GM20431 (cell line): ENCODE data around the gene FGF23.
"Not testable (repeated sequence)": the region's sequence is repeated elsewhere in the genome, so short reads cannot be mapped to it uniquely, and the experiment has no call there.

Experiments used
- in situ Hi-C: fragments of 300-500 bp; cut with MseI, MboI; formaldehyde crosslinking; loops from one replicate; pipeline ENCODE4 v1.15.0; 2020; ENCODE audit warnings: low sequenced_read_pairs; ENCODE audit not compliant: unreplicated experiment

Gene FGF23

DNA sequence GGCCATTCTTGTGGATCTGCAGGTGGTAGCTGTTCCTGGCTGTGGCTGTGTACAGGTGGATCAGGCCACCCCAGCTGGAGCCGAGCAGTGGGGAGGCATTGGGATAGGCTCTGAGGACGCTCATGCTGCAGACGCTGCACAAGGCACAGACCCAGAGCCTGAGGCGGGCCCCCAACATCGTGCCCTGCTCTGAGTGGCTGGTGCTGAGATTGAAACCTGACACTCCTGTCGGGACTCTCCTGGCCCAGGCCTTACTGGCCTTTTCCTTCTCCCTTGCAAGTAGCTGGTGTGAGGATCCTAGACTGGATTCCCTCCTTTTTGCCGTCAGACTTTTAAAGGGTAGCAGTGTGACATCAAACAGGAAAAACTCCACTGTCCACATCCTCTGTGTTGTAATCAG, at the start of gene FGF23:
FGF23 (minus strand) TSS at position 308 of the 400 bp plus-strand sequence; CDS start at position 178, 130 bp downstream.
- in situ Hi-C loops, result no loop called here

DNA sequence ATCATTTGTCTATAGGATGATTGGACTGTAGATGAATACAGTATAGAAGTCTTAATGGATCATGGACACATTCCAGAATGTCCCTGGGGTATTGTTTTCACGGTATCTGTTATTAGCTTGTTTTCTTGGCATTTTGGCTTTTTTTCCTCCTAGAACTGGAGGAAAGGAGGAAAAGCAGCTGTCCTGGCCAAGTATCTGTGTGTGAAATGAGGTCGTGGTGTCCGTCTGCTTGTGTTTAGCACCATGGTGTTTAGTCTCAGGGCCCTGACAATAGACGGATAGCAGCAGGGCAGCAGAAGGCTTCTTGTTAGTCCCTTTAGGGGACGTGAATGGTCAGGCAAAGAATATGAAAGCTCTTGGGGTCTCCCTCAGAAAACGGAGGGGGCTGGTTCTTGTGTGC, 44.9 kb upstream of the FGF23 start:
- in situ Hi-C loops, result no loop called here

DNA sequence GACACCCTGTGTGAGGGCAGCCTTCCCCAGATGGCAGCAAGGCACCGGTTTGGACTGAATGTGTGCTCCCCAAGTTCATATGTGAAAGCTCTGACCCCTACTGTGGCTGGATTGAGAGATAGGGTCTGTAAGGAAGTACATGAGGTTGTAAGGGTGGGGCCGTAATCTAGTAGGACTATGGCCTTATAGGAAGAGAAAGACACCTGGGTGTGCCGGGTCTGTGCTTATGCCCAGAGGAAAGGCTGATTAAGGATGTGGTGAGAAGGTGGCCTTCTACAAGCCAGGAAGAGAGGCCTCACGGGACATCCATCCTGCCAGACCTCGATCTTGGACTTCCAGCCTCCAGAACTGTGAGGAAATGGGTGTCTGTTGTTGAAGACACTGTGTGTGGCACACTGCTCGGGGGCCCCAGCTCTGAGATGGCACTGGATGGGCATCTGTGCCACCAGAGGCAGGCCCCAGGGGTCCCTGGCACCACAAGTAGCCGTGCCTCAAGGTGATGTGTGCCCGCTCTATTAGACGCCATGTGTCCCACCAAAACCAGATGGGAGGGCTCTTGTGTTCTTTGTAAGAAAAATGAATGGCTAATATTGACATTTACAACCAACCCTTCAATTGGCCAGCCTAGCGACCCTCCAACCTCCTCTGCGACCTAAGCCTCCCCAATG, 44.1 kb upstream of the FGF23 start:
- in situ Hi-C loops, result no loop called here

DNA sequence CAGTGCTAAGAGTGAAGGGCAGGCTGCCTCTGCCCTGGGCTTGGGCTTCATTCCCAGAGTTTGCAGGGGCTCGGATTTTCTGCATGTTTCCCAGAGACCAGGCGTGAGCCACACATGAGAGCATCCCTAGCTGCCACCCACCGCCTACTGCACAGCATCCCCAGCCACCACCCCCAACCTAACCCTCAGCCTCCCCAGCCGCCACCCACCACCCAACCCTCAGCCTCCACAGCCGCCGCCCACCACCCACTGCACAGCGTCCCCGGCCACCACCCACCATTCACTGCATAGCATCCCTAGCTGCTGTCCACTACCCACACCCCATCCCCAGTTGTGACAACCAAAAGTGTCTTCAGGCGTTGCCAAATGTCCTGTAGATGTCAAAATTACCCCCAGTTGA, 43.5 kb upstream of the FGF23 start:
- in situ Hi-C loops, result no loop called here

DNA sequence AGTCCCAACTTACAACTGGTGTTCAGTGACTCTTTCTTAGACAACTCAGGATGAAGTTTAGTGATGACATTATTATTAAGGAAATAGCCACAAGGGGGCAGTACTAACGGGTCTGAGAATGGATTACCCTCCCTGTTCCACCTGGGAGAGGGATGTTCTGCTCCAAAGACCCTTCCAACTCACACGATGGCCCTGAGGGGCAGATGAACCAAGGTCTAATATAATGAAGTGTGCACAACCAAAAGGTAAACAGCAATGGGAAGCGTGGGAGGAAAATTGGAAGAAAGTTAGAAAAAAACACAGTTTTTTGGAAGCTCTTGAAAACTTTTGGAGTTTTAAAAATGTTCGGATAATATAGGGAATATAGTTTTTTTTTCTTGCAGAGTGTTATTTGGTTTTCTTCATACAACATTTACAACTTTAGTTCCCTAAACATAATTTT, 42.1 kb upstream of the FGF23 start:
- in situ Hi-C loops, result no loop called here

DNA sequence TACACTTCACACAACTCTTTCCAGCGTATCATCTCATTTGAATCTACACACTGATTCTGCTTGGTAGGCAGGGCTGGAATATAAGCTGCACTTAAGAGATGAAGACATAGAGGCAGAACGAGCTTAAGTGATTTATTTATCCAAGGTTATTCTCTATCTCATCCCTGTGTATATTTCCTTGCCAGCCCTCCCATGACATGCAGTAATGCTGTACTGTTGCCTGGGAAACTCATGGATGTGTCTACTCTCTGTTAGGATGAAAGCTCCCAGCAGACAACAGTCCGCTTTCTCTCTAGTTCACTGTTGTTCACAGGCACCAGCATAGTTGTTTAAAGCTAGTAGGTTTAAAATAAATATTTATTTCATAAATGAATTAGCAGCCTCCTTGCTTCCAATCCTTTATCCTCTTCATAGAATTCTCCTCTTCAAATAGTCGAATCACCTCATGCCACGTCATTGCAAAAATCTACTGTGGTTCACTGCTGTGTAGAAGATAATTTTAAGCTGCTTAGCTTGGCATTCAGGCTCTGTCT, 40.7 kb upstream of the FGF23 start:
- in situ Hi-C loops, result no loop called here

DNA sequence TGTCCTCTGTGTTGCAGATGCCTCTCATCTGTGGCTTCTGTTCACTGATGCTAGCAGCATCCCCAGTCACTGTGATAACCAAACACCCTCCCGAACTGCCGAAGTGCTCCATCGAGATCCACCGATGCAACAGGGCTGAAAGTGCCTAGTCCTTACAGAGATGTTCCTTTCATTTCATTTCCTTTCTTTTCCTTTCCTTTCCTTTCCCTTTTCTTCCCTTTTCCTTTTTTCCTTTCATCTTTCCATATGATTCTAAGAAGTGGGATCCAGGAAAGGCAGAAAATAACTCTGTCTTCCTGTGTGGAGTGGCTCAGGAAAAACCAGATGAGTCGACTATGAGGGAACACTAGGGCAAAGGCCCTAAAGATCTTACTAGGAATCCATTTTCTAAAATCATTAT, 39.4 kb upstream of the FGF23 start:
- in situ Hi-C loops, result no loop called here

DNA sequence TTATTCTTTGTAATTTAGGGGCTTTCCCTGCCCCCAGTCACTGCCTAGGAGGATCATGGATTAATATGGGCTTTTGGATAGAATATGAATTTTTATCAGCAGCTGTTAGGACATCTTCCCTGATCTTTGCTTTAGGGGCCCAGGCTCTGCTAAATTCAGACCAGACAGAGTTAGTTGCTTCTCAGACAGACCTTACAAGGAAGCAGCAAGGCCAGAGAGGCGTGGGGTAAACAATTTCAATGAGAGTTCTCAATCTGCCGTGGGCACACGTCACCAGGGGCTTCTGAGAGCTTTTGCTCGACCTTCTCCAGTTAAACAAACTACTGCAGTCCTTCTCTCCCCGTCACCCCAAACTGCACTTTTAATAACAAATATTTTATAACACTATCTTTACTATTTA, 38.4 kb upstream of the FGF23 start:
- in situ Hi-C loops, result no loop called here

DNA sequence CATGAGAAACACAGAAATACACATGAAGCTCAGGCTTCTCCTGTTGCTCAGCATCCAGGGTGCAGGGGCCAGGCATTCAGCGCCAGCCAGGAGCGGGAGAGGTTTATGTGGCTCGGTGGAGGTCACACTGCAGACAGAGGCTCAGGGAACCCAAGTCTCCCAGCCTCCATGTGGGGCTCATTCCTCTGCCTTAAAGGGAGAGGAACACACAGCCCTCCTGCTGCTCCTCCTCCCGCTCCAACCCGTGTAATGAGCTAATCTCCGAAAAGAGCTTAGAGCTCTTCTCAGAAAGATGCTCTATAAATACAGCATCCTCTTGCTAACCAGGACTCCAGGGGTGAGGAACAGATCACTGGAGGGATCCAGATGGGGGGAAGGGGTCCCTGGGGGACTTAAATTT, 37.9 kb upstream of the FGF23 start:
- in situ Hi-C loops, result no loop called here

DNA sequence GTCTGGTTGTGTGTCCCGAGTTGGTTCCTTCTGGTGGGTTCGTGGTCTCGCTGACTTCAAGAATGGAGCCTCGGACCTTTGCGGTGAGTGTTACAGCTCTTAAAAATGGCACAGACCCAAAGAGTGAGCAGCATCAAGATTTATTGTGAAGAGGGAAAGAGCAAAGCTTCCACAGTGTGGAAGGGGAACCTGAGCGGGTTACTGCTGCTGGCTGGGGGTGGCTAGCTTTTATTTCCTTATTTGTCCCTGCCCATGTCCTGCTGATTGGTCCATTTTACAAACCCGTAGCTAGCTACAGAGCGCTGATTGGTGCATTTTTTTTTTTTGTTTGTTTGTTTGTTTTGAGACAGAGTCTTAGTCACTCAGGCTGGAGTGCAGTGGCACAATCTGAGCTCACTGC, 36.8 kb upstream of the FGF23 start:
- in situ Hi-C loops, result no loop called here

DNA sequence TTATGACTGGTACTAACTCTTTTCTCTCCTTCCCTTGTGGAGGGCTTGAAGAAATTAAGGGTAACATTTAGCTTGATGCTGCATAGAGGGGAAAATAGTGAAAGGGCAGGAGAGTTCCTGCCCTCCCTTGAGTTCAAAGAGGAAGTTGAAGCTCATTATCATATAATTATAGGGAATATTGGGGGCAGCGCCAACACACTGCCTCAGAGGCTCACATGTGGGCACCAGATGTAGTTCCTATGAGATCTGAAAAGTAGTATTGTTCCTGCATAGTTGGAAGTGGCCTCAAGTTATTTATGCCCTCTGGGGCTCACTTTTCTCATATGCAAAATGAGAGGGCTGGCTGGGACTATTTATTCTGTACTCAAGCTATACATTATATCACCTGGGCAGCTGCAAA, 33.0 kb upstream of the FGF23 start:
- in situ Hi-C loops, result no loop called here

DNA sequence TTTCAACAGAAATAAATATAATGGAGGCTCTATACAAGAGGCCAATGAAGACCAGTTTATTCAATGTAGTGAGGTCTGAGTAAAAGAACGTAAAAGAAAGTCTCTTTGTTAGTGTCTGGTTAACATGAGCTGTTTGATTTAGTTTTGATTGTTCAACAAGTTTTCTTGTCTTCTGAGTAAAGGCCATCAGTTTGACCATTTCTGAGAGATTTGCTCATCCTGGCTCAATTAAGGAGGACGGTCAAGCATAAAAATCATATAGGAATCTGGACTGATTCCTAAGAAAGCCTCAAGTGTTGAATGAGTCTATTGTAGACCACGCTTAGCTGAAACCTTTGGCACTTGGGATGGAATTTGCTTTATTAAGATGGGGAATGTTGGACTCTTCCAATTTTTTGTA, 32.5 kb upstream of the FGF23 start:
- in situ Hi-C loops, result no loop called here

DNA sequence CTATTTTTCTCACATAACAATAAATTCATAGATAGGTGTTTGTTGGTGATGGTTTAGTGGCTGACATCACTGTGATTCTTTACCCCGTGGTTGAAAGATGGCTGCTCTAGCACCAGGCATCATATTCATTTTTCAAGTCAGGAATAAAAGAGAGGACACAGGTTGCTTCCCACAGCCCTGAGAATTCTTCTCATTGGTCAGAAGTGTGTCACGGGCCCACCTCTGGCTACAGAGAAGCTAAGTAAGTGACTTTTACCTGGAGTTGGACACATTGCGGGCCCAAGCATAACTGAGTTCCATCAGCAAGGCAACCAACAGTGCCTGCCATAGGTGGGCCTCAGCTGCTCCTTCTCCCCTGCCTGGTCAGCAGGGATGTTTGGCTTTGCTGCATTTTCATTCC, 27.6 kb upstream of the FGF23 start:
- in situ Hi-C loops, result no loop called here

DNA sequence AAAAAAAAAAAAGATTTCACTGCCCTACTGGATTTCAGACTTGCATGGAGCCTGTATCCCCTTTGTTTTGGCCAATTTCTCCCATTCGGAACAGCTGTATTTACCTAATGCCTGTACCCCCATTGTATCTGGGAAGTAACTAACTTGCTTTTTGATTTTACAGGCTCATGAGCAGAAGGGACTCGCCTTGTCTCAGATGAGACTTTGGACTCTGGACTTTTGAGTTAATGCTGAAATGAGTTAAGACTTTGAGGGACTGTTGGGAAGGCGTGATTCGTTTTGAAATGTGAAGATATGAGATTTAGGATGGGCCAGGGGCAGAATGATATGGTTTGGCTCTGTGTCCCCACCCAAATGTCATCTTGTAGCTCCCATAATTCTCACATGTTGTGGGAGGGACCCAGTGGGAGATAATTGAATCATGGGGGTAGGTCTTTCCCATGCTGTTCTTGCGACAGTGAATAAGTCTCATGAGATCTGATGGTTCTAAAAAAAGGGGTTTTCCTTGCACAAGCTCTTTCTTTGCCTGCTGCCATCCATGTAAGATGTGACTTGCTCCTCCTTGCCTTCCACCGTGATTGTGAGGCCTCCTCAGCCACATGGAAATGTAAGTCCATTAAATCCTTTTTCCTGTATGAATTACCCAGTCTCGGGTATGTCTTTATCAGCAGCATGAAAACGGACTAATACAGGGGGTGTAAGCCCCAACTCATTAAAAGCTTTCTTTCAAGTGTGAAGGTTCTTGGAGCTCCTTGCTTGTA, 25.5 kb upstream of the FGF23 start:
- in situ Hi-C loops, result not testable (repeated sequence)

DNA sequence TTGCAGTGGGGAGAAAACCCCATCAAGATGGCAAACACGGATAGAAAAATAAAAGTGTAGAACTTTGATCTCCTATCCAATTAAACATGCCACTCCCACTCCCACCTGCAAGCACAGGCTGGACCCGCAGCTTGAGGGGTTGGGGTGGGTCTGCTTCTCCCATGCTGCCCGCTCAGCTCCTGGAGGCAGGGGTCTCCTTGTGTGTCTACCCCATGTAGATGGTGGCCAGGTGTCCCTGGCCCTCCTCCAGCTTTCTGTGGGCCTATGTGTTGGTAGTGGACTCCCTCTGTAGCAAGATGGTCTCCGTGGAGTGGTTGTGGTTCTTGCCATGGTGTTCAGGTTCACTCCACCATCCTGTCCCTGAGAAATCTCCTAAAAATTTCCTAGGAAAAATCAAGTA, 23.5 kb upstream of the FGF23 start:
- in situ Hi-C loops, result no loop called here

DNA sequence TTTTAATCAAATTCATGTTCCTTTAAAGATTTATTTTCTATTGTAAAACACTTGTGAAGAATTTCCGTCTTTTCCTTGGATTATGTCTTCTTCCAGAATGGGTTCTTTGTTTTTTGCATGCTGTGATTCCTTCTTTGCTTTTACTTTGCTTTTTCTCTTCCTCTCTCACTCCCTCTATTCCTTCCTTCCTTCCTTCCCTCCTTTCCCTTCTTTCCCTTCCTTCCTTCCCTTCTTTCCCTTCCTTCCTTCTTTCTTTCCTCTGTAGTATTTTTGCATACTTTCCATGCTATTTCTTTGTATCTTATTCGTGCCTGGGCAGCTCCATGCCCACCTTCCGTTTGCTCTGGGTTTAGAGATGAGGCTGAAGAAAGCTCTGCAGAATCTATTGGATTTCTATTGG, 21.6 kb upstream of the FGF23 start:
- in situ Hi-C loops, result no loop called here

DNA sequence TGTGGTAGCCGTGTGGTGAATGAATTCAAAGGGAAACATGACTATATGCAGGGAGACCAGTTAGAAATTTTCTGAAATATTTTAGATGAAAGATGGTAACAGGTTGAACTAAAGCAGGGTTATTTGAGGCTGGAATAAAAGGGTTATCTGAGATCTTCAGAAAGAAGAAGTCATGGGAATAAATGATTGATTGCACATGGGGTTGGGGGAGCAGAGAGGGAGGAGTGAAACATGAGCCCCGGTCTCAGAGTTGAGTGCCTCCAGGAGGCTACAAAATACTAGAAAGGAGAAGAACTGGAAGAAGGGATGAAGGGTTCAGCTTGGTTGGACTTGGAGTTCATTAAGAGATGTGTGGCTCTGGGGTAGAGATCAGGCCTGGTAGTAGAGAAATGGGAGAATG, 16.3 kb upstream of the FGF23 start:
- in situ Hi-C loops, result no loop called here

DNA sequence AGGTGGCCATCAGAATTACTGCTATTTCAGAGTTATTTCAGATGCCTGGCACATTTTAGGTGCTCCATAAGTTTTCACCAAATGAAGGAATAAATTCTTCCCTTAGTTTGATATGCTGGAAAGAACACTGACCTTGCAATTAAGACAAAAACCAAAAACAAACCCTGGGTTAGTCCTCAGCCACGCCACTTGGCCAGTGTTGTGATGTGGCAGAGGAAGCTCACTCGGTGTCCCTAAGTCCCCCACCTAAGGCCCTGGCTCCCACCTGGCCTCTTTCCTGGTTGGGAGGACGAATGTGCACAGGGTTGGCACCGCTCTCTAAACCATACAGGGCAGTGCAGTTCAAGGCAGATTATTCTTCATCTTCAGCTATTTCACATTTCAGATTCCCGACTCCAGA, 13.7 kb upstream of the FGF23 start:
- in situ Hi-C loops, result no loop called here

DNA sequence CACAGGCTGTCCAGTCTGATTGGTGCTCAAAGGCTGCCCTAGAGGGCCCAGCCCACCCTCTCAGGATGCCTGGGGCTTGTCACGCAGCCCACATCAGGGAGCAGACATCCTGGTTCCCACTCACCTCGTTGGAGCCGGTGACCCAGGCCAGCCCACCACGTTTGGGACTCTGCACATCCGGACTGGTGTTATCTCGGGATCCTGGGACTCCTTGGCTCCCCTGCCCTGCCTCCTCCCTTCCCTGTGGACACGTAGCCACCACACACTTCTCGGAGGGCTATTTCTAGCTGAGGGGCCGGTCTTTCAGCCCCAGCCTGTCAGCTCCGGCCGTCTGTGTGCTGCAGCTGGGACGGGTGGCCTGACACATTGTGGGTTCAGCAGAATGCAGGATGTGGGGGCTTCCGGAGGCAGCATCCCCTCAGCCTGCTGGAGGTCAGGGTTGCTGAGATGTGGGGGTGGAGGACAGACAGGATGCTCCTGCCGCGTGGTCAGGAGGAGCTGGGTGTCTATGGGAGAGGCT, 12.8 kb upstream of the FGF23 start:
- in situ Hi-C loops, result no loop called here

DNA sequence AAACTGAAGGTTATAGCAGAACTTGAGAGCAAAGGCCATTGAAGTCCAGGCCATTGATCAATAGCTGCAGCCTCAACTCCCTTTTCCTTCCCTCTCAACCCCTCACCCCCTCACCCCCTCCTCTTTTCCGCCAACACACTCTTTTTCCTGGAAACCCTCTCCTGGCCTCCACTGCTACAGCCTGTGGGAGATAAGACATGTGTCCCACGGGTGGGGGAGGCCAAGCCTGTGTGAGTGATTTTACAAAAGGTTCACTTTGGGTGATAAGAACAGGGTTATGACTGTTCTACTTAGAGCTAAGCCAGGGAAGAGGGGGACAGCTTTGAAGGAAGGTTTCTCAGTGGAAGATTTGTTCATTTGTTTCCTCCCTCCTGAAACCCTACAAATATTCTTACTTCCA, 9.2 kb upstream of the FGF23 start:
- in situ Hi-C loops, result no loop called here

DNA sequence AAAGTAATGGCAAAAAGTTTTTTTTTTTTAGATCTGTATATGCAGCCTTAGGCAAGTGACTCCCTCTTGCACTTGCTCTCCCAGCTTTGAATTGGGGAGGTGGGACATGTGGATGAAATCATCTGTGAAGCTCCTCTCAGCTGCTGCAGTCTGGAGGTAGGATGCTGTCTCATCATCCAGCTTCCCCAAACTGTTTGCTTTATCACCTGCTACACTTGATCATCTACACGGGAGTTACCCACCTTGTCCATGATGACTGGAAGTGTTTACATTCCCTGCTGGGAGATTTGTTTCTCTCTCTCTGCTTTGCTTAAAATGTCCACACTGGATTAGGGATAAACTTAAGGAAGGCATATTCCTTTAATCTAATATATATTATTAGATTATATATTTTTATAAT, 8.5 kb upstream of the FGF23 start:
- in situ Hi-C loops, result no loop called here
